SK-N-SH (cell line): ENCODE data around the gene KIAA2012. TPM values are rescaled to one million over a fixed set of nuclear protein-coding genes. Genes with fewer than 3 reads are reported as not detected.
"Not testable (repeated sequence)": the region's sequence is repeated elsewhere in the genome, so short reads cannot be mapped to it uniquely, and the experiment has no call there.

Source experiments
- CTCF ChIA-PET: fragments of 300-600, 350-600 bp; formaldehyde crosslinking; extraction: SDS; loops from one replicate; lab custom pipeline; 2021; lab: Yijun Ruan, JAX
- POLR2A ChIA-PET: fragments of 350-600 bp; sonication (Branson Sonifier 250); formaldehyde crosslinking; extraction: SDS; loops from one replicate; lab custom pipeline; 2020; ENCODE audit warnings: antibody characterized with exemption, inconsistent platforms; lab: Yijun Ruan, JAX
- DNase-seq: peaks from one replicate; pipeline ENCODE4 v3.0.0; 2012
- H2AFZ ChIP-seq: fragments of 200-600 bp; sonication (generic); 2 replicates; pipeline ENCODE4 v1.8.1; 2016; ENCODE audit warnings: antibody characterized with exemption, mild to moderate bottlenecking, low read depth
- H3F3A ChIP-seq: fragments of 200-600 bp; sonication (generic); replicated peaks from 2 replicates; pipeline ENCODE3; 2016; ENCODE audit warnings: antibody characterized with exemption, mild to moderate bottlenecking; ENCODE audit not compliant: insufficient read depth
- H3K27ac ChIP-seq, 2 experiments: fragments of 200-500 bp in 1 of 2; fragments of 200-600 bp in 1 of 2; sonication (Bioruptor generic) in 1 of 2; sonication (generic), shearing (Covaris generic) in 1 of 2; 2 replicates each; pipeline versions ENCODE4 v1.5.1 to v1.6.1; 2014 to 2016; ENCODE audit warnings: low read depth in 2 of 2, inconsistent platforms in 1 of 2, low read length in 1 of 2, mild to moderate bottlenecking in 1 of 2, mixed read lengths in 1 of 2
- H3K27me3 ChIP-seq: fragments of 200-600 bp; sonication (generic), shearing (Covaris generic); 2 replicates; pipeline ENCODE4 v1.6.1; 2016; ENCODE audit warnings: mixed run types; ENCODE audit not compliant: insufficient read depth
- H3K36me3 ChIP-seq, 2 experiments: fragments of 200-500 bp in 1 of 2; fragments of 200-600 bp in 1 of 2; sonication (Bioruptor generic) in 1 of 2; sonication (generic) in 1 of 2; replicated peaks in 1 of 2; 2 replicates each; pipeline versions ENCODE3 to v1.5.1; 2014 to 2016; ENCODE audit warnings: low read length in 1 of 2, mild to moderate bottlenecking in 1 of 2; ENCODE audit not compliant: insufficient read depth in 2 of 2, control insufficient read depth in 1 of 2
- H3K4me1 ChIP-seq, 2 experiments: fragments of 200-500 bp in 1 of 2; fragments of 200-600 bp in 1 of 2; sonication (Bioruptor generic) in 1 of 2; sonication (generic), shearing (Covaris generic) in 1 of 2; 2 replicates each; pipeline versions ENCODE4 v1.5.1 to v1.6.1; 2014 to 2016; ENCODE audit warnings: low read depth in 1 of 2, low read length in 1 of 2, mixed run types in 1 of 2; ENCODE audit not compliant: insufficient read depth in 2 of 2, control insufficient read depth in 1 of 2
- H3K4me2 ChIP-seq: fragments of 200-600 bp; sonication (generic), shearing (Covaris generic); 2 replicates; pipeline ENCODE4 v1.6.1; 2017; ENCODE audit warnings: mixed run types
- H3K4me3 ChIP-seq, 2 experiments: fragments of 200-500 bp in 1 of 2; fragments of 200-600 bp in 1 of 2; sonication (Bioruptor generic) in 1 of 2; sonication (generic), shearing (Covaris generic) in 1 of 2; 2 replicates each; pipeline versions ENCODE4 v1.5.1 to v1.8.1; 2014 to 2016; ENCODE audit warnings: low read depth in 2 of 2, inconsistent platforms in 1 of 2, low read length in 1 of 2, mild to moderate bottlenecking in 1 of 2, mixed read lengths in 1 of 2, moderate library complexity in 1 of 2
- H3K79me2 ChIP-seq: fragments of 200-600 bp; sonication (generic); 2 replicates; pipeline ENCODE4 v1.8.1; 2017; ENCODE audit warnings: mild to moderate bottlenecking; ENCODE audit not compliant: insufficient read depth
- H3K9ac ChIP-seq: fragments of 200-600 bp; sonication (generic); 2 replicates; pipeline ENCODE4 v1.6.1; 2017; ENCODE audit warnings: mixed run types
- H3K9me2 ChIP-seq: fragments of 200-600 bp; sonication (generic); 2 replicates; pipeline ENCODE4 v1.6.1; 2017; ENCODE audit warnings: mixed run types
- H3K9me3 ChIP-seq: fragments of 200-600 bp; sonication (generic); 2 replicates; pipeline ENCODE4 v1.6.1; 2017; ENCODE audit warnings: mixed run types, mild to moderate bottlenecking, moderate library complexity
- H4K20me1 ChIP-seq: fragments of 200-600 bp; sonication (generic); 2 replicates; pipeline ENCODE4 v1.6.1; 2017; ENCODE audit warnings: mild to moderate bottlenecking, mixed run types; ENCODE audit not compliant: insufficient read depth
- CTCF ChIP-seq: fragments of 200-600 bp; sonication (generic); IDR thresholded peaks from 2 replicates; pipeline ENCODE4 v1.6.1; 2017; ENCODE audit warnings: antibody characterized with exemption, mild to moderate bottlenecking, moderate library complexity
- EZH2phosphoT487 ChIP-seq: fragments of 200-600 bp; sonication (generic); IDR thresholded peaks from 2 replicates; pipeline ENCODE4 v1.6.1; 2017; ENCODE audit warnings: low read depth, mixed run types, mild to moderate bottlenecking, antibody characterized with exemption, moderate library complexity, borderline replicate concordance
- FOSL2 ChIP-seq: IDR thresholded peaks from 2 replicates; pipeline ENCODE4 v1.4.0; 2012; ENCODE audit warnings: low read depth, mild to moderate bottlenecking, moderate library complexity, borderline replicate concordance
- GABPA ChIP-seq: IDR thresholded peaks from 2 replicates; pipeline ENCODE4 v1.4.0; 2012; ENCODE audit warnings: low read depth, mild to moderate bottlenecking
- IRF3 ChIP-seq: fragments of 150-350 bp; IDR thresholded peaks from 2 replicates; pipeline ENCODE4 v1.6.1; 2016; ENCODE audit warnings: mild to moderate bottlenecking, low read depth, low read length
- JUND ChIP-seq: IDR thresholded peaks from 2 replicates; pipeline ENCODE4 v1.4.0; 2012
- MEF2A ChIP-seq: IDR thresholded peaks from 2 replicates; pipeline ENCODE4 v1.4.0; 2012; ENCODE audit warnings: low read depth, borderline replicate concordance
- PBX3 ChIP-seq: IDR thresholded peaks from 2 replicates; pipeline ENCODE4; 2012
- POLR2AphosphoS5 ChIP-seq: IDR thresholded peaks from 2 replicates; pipeline ENCODE4 v1.6.1; 2012; ENCODE audit warnings: low read depth, low read length
- RCOR1 ChIP-seq: fragments of 150-350 bp; IDR thresholded peaks from 2 replicates; pipeline ENCODE4 v1.6.1; 2017; ENCODE audit warnings: antibody characterized with exemption, low read length
- SMC3 ChIP-seq: IDR thresholded peaks from 2 replicates; pipeline ENCODE4 v1.6.1; 2012; ENCODE audit warnings: low read depth, low read length, improper control_type of control experiment
- TCF12 ChIP-seq: IDR thresholded peaks from 2 replicates; pipeline ENCODE4 v1.4.0; 2012
- TEAD4 ChIP-seq: IDR thresholded peaks from 2 replicates; pipeline ENCODE4 v1.4.0; 2012; ENCODE audit warnings: mild to moderate bottlenecking, borderline replicate concordance; ENCODE audit not compliant: insufficient read depth
- USF1 ChIP-seq: IDR thresholded peaks from 2 replicates; pipeline ENCODE4 v1.4.0; 2012; ENCODE audit warnings: low read depth, borderline replicate concordance
- WGBS: methylation state at CpG from one replicate; pipeline ENCODE4 v1.1.6; 2017; ENCODE audit warnings: low lambda C conversion rate; 5-methylcytosine and 5-hydroxymethylcytosine counted together
- polyA plus RNA-seq, 3 experiments: library from polyadenylated mRNA; depleted of rRNA; stranded (reverse); fragments of >200 nt; gene quantifications; 2 replicates each; pipeline ENCODE4 v1.2.3, GENCODE V29; 2012

KIAA2012 gene
- polyA plus RNA-seq, 1 of the 3 experiments (the other 2 are of a cell fraction): 0.07 TPM

- DNase-seq, H3K9me3 ChIP-seq, H3K79me2 ChIP-seq, H4K20me1 ChIP-seq, H2AFZ ChIP-seq, POLR2A ChIA-PET, H3K9ac ChIP-seq, H3K27me3 ChIP-seq, H3F3A ChIP-seq, H3K4me3 ChIP-seq, H3K9me2 ChIP-seq, H3K36me3 ChIP-seq: not testable (repeated sequence)
- peaks cover 16 to 27% of the 10 kb centered on the region in 2 experiments for H3K4me1 ChIP-seq
- peak overlapping the region; percentile 22; the same call in 1 of the 2 replicates for H3K4me2 ChIP-seq
- peak overlapping the region; percentile 55 to 70; a peak in 3 of 4 replicates for H3K27ac ChIP-seq
- CTCF ChIA-PET: interaction anchor here (1.0 kb wide), 1 partner anchor 275 kb away, joined by 4 read pairs; no protein-coding TSS in a partner anchor
- 97% methylated on average over 18 of the region's 18 CpGs for WGBS
Measured at GRCh38 chr2:202136039-202136438, 63.0 kb downstream of the KIAA2012 start.

GRCh38 chr2:202136526-202136925, 63.5 kb downstream of the KIAA2012 start:
- WGBS: 96% methylated on average over 34 of the region's 36 CpGs
- TF ChIP-seq SMC3 (no peak), RCOR1 (no peak), USF1 (no peak), MEF2A (no peak)

GRCh38 chr2:202140522-202141252, 67.6 kb downstream of the KIAA2012 start:
- Histone ChIP-seq H3K4me2 (peak overlapping the region; percentile 51; the same call in 1 of the 2 replicates), H3K27ac (peak overlapping the region; percentile 54 to 82; a peak in 3 of 4 replicates)
- TF ChIP-seq USF1: no peak
- no peak for TF ChIP-seq CTCF
- 0 out of 2 replicates have a peak, but pooled peaks have one; percentile 7 for TF ChIP-seq GABPA
- TF ChIP-seq EZH2phosphoT487: no peak
- TF ChIP-seq TEAD4: peak; percentile 55; the same call in 1 of the 2 replicates
- TF ChIP-seq JUND: peak; percentile 48; the same call in 1 of the 2 replicates
- no peak for TF ChIP-seq MEF2A
- peak; percentile 95 for TF ChIP-seq TCF12
- TF ChIP-seq FOSL2: 0 out of 2 replicates have a peak, but pooled peaks have one; percentile 28
- peak; percentile 76 for TF ChIP-seq PBX3
- no peak for TF ChIP-seq IRF3
- TF ChIP-seq POLR2AphosphoS5: peak; percentile 45; the same call in 1 of the 2 replicates

More at GRCh38 chr2:202136526-202136925, 63.5 kb downstream of the KIAA2012 start:
- no peak overlapping the region for H3K9ac ChIP-seq
- no peaks in the 10 kb centered on the region for H3K9me2 ChIP-seq
- H3F3A ChIP-seq: peaks cover 6% of the 10 kb centered on the region
- H3K27ac ChIP-seq: no peak overlapping the region
- no peaks in the 10 kb centered on the region for H3K36me3 ChIP-seq
- CTCF ChIA-PET: interaction anchor here (1.0 kb wide), 1 partner anchor 276 kb away, joined by 4 read pairs; no protein-coding TSS in a partner anchor
- POLR2A ChIA-PET: no interaction called here
- peaks cover 21 to 32% of the 10 kb centered on the region in 2 experiments for H3K4me1 ChIP-seq
- no peaks in the 10 kb centered on the region for H3K27me3 ChIP-seq
- H2AFZ ChIP-seq: no peak overlapping the region
- no peaks in the 10 kb centered on the region for H4K20me1 ChIP-seq
- H3K4me2 ChIP-seq: no peak overlapping the region
- H3K79me2 ChIP-seq: no peaks in the 10 kb centered on the region
- no peak overlapping the region for H3K4me3 ChIP-seq
- no peaks in the 10 kb centered on the region for H3K9me3 ChIP-seq
- no peak for DNase-seq

More at GRCh38 chr2:202140522-202141252, 67.6 kb downstream of the KIAA2012 start:
- Histone ChIP-seq H3K9ac (no peak overlapping the region), H3F3A (peaks cover under 1% of the 10 kb centered on the region), H4K20me1 (no peaks in the 10 kb centered on the region), H3K27me3 (no peaks in the 10 kb centered on the region), H3K4me1 (peaks cover 21 to 27% of the 10 kb centered on the region in 2 experiments), H3K9me3 (no peaks in the 10 kb centered on the region), H2AFZ (no peak overlapping the region), H3K79me2 (no peaks in the 10 kb centered on the region), H3K4me3 (no peak overlapping the region), H3K36me3 (no peaks in the 10 kb centered on the region), H3K9me2 (no peaks in the 10 kb centered on the region)
- WGBS: 58% methylated on average over 11 of the region's 12 CpGs
- peak; percentile 69 for DNase-seq
- CTCF ChIA-PET: interaction anchor here (1.1 to 2.7 kb wide), 5 partner anchors 18 to 298 kb away, joined by 3 to 9 read pairs (median 3); no protein-coding TSS in a partner anchor
- POLR2A ChIA-PET: no interaction called here
